Activated naive CD4-positive, alpha-beta T cell treated with anti-CD3 and anti-CD28 coated beads, Interleukin-2, amount 50 U/mL, for 16 hours (primary cell): ENCODE results near the gene LMNB1.
"Not testable (repeated sequence)": the region's sequence is repeated elsewhere in the genome, so short reads cannot be mapped to it uniquely, and the experiment has no call there.

Experiments
- DNase-seq: peaks from one replicate; pipeline ENCODE4 v3.0.0-alpha.2; 2020

LMNB1 gene

GRCh38 chr5:126830061-126830460 is 53.1 kb downstream of the LMNB1 start:
- DNase-seq = no peak

GRCh38 chr5:126831156-126831555 is 54.2 kb downstream of the LMNB1 start:
- DNase-seq = no peak

- no peak for DNase-seq
These were observed 59.8 kb downstream of the LMNB1 start for GRCh38 chr5:126836778-126837177.

GRCh38 chr5:126837242-126837641 is 60.3 kb downstream of the LMNB1 start:
- DNase-seq = no peak

GRCh38 chr5:126837906-126838539 is 61.1 kb downstream of the LMNB1 start:
- DNase-seq = no peak

- not testable (repeated sequence) for DNase-seq
These were observed 62.5 kb downstream of the LMNB1 start for GRCh38 chr5:126839407-126839806.

GRCh38 chr5:126843375-126843774 is 66.4 kb downstream of the LMNB1 start:
- DNase-seq = not testable (repeated sequence)

- DNase-seq = peak; percentile 59
These were observed 68.6 kb downstream of the LMNB1 start for GRCh38 chr5:126845470-126846070.

GRCh38 chr5:126846344-126846743 is 69.4 kb downstream of the LMNB1 start:
- no peak for DNase-seq

GRCh38 chr5:126846744-126847455 is 70.0 kb downstream of the LMNB1 start:
- DNase-seq = no peak

- DNase-seq = no peak
These were observed 70.5 kb downstream of the LMNB1 start for GRCh38 chr5:126847456-126847820.

- DNase-seq = no peak
These were observed 70.9 kb downstream of the LMNB1 start for GRCh38 chr5:126847826-126848251.

- DNase-seq = no peak
These were observed 71.3 kb downstream of the LMNB1 start for GRCh38 chr5:126848253-126848652.

- DNase-seq = no peak
These were observed 72.3 kb downstream of the LMNB1 start for GRCh38 chr5:126849101-126849678.

- DNase-seq = no peak
These were observed 74.6 kb downstream of the LMNB1 start for GRCh38 chr5:126851501-126852011.

- no peak for DNase-seq
These were observed 75.2 kb downstream of the LMNB1 start for GRCh38 chr5:126852091-126852571.

- no peak for DNase-seq
These were observed 75.9 kb downstream of the LMNB1 start for GRCh38 chr5:126852841-126853271.

- DNase-seq = not testable (repeated sequence)
These were observed 76.8 kb downstream of the LMNB1 start for GRCh38 chr5:126853541-126854307.

GRCh38 chr5:126854526-126855110 is 77.7 kb downstream of the LMNB1 start:
- no peak for DNase-seq

- no peak for DNase-seq
These were observed 78.3 kb downstream of the LMNB1 start for GRCh38 chr5:126855266-126855665.

GRCh38 chr5:126857472-126858410 is 80.8 kb downstream of the LMNB1 start:
- no peak for DNase-seq
